Kidney tubule cell (primary cell): ENCODE data around the gene RASAL2.
"Not testable (repeated sequence)": the region's sequence is repeated elsewhere in the genome, so short reads cannot be mapped to it uniquely, and the experiment has no call there.

Experiments used
- DNase-seq: peaks from one replicate; pipeline ENCODE4 v3.0.0-alpha.2; 2018; ENCODE audit warnings: low spot score

The RASAL2 gene

DNA sequence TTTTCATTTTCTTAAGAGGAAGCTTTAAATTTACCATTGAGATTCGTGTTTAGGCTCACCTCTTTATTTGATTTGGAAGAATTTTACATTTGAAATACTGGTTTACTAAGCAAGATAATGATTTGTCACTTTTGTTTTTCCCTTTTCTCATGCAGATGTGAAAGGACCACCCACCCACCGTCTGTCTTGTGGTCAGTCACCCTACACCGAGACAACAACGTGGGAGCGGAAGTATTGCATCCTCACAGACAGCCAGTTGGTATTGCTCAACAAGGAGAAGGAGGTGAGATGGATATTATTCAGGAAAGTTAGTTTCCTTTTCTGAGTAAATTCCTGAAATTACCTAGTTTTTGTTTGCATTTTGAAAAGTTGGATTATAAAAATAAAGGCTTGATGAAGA is 189.5 kb downstream of the RASAL2 start:
- DNase-seq, result no peak

DNA sequence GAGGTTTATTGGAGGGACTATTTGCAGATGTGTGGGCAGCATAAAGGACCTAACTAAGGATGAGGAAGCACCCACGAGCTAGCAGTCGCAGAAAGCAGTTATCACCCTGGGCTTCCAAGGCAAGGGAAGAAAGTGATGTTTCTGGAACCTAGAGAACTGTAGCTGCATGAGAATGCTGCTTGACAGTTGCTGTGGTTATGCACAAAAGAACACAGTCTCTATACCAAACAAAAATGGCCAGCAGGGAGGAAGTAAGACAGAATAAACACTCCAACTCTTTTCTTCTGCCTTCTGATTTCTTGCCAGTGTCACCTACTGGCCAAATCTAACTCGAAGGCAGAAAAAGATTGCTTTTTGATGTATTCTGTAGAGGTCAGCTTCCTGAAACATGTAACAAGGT is 190.2 kb downstream of the RASAL2 start:
- no peak for DNase-seq

DNA sequence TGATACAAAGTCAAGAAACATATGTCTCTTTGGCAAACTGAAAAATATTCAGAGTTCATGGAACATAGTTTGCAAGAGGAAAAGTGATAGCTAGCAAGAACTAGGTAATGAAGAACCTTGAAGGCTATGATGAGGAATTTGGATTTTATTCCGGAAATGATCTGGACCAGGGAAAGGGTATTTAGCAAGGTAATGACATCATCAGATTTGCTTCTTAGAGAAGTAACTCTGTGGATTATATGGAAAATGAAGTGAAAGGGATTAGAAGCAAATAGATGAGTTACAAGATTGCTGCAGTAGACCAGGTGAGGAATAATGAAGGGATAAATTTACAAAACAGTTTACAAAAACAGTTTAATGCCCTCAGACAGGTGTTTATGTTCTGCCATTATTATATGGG is 197.3 kb downstream of the RASAL2 start:
- DNase-seq, result no peak

DNA sequence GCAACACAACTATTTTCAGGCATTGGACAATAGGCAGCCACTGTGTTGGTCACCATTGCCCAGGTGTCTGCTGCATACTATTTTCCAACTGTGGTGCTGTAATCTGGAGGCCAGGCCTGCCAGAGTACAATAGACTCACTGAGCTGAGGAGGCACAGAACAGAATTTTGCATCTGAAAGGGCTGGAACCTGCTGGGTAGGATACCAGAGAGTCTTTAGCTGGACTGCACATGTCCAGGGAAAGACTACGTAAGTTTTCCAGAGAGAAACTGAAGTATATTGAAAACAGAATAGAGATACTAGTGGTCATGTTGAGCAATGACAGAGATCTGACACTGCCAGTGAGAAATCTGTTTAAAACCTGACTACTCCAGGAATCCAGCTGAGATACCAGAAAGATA is 200.8 kb downstream of the RASAL2 start:
- no peak for DNase-seq

DNA sequence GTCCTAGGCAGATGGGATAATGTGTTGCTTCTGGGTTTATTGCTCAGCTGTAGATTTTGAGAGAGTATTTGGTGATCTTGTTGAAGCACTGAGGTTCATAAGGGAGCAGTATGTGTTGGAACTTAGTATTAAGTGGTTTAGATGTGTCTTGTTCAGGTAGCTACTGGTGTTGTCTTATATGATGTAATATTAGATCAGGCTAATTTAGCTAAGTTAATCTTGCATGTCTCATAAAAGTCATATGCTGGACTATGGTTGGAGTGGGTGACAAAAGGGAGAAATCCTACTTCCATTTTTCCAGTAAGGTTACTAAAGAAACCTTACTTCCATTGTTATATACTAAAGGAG is 206.4 kb downstream of the RASAL2 start:
- no peak for DNase-seq

DNA sequence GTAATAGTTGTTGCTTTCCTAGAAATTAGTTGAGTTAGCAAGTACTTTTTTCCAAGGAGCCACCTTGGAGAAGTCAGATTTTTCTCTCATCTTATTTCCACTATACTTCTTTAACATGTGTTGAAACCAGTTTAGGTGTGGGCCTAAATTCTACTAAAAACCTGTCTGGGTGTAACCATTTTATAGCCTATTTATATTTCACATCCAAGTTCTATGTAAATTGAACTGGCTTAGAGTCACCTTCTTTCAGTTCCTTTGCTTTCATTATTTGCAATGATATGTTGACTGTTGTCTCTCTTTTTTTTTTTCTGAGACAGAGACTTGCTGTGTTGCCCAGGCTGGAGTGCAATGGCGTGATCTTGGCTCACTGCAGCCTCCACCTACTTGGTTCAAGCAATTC is 207.2 kb downstream of the RASAL2 start:
- DNase-seq, result no peak

DNA sequence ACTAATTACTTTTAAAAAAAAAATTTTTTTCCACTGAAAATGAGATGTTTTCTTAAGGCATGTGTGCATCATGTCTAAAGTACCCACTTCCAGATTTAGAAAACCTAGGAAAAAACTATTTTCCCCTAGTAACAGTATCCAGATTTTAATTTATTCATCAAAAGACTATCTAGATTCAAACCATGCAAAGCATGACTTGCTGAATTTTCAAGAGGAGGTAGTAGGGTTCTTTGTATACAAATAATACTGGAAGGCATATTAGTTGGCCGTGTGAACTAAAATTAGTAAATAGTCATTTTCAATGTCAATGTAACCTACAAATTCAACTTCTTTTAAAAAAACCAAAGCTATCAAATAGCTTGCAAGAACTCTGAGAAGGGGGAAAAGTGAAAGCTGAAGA is 213.4 kb downstream of the RASAL2 start:
- no peak for DNase-seq

DNA sequence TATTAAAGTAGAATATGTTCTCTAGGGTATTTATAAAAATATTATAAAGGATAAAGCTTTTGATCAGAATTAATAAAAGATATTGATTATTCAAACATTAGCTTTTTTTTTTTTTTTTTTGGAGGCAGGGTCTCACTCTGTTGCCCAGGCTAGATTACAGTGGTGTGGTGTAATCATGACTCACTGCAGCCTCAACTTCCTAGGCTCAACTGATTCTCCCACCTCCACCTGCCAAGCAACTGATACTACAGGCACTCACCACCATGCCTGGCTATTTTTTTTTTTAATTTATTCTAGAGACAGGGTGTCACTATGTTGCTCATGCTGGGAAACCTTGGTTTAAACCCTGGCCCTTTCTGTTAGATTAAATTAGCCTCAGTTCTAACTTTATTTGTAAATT is 214.5 kb downstream of the RASAL2 start:
- DNase-seq, result peak; percentile 63

DNA sequence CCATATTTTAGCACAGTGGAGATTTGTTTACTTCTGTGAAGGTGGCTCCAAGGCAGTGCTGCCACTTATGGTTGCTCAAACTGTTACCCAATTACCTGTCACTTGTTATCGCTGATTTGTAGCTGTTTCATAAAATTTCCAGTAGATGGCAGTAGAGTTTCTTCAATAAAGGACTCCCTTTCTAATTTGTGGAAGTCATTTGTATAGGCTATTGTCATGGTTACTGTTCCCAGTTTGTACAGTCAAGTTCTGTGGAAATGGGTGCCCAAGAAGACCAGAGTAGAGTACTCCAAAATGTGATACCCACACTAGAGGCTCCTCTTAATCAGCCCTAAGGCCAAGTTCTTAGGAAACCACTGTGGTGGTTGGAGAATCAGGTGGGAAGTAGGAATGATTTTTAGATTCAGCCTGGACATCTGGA is 216.8 kb downstream of the RASAL2 start:
- peak; percentile 87 for DNase-seq

DNA sequence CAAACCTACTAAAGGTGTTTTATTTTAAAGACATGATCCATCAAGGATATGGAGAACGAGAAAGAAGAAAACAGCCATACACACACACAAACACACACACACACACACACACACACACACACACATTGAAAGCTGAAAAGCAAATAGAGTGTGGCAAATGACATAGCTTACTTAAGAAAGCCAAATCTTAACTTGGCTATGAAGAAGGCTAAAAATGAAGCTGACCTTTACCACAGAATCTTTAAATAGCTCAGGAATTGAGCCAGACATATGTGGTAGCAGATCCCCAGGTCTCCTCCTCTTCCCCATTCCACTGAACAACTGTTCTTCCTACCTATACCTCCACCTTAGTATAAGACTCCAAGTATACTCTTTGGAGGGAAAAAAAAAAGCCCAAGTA is 217.3 kb downstream of the RASAL2 start:
- DNase-seq, result no peak

DNA sequence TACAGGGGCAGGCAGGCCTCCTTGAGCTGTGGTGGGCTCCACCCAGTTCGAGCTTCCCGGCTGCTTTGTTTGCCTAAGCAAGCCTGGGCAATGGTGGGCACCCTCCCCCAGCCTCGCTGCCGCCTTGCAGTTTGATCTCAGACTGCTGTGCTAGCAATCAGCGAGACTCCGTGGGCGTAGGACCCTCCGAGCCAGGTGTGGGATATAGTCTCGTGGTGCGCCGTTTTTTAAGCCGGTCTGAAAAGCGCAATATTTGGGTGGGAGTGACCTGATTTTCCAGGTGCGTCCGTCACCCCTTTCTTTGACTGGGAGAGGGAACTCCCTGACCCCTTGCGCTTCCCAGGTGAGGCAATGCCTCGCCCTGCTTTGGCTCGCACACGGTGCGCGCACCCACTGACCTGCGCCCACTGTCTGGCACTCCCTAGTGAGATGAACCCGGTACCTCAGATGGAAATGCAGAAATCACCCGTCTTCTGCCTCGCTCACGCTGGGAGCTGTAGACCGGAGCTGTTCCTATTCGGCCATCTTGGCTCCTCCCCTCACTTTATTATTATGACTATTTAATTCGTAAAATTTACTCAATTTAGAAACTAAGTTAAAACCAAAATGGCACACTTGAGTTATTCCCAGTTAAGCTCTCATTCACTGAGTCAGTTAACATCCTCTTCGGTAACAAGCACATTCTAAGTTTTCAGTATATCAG is 226.5 kb downstream of the RASAL2 start:
- not testable (repeated sequence) for DNase-seq

DNA sequence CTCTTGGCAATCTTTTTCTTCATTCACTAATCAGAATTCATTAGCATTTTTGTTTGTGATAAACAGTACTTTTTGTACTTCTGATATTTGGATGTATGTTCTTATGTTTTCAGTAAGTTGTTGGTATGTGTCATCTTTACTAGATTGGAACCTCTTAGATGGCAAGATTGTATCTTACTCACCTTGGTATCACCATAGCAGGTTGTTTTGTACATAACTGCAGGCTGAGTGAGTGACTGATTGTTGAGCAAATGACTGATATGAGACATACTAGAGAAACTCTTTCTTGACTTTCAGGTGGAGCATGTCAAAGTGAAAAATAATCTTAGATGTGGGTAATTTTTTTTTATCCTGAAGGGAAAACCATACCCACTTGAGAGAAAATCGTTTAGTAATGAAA is 229.2 kb downstream of the RASAL2 start:
- peak; percentile 75 for DNase-seq

DNA sequence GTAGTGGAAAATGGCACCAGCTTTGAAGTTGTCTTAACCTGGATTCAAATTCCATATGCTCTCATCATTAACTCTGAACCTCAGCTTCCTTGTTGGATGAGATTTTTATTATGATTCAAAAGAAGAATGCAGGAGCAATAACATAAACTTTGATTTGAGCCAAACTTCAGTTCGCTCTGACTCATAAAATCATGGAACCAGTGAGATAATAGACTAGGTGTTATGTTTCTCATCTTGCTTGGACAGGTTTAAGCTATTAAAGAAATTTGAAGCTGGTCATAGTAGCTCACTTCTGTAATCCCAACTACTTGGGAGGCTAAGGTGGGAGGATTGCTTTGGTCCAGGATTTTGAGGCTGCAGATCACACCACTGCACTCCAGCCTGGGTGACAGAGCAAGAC is 230.1 kb downstream of the RASAL2 start:
- peak; percentile 53 for DNase-seq

DNA sequence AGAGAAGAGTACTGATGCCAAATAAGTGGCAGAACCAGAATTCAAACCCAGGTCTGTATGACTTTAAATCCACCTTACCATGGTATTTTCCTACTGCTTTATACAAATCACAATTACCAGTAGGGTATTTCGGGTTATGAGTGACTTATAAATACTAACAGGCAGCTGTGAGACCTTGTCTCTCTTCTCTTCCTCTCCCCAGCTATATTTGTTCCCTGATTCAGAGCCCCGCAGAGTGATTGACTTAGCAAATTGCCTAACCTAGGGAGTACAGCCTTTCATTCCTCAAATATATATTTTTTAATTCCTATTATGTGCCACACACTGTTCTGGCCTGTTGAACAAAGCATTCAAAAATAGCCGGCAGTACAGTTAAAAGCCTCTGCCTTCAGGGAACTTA is 234.8 kb downstream of the RASAL2 start:
- peak; percentile 47 for DNase-seq

DNA sequence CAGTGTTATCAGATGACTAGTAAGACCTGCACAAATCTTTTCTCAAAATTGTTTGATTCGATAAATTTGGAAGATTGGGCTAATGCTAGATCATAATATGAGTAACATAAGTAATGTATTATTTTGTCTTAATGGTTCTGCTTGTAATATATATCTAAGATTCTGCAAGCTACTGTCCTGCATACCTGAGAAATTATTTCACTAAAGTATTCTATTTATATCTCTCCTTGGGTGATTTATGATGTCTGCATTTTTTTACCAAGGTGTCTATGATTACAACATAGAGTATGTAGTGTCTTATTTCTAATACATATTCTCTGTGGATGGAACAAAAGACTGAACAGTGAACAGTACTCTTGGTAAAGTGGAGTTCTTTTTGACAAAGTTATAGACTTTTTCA is 236.2 kb downstream of the RASAL2 start:
- peak; percentile 60 for DNase-seq

DNA sequence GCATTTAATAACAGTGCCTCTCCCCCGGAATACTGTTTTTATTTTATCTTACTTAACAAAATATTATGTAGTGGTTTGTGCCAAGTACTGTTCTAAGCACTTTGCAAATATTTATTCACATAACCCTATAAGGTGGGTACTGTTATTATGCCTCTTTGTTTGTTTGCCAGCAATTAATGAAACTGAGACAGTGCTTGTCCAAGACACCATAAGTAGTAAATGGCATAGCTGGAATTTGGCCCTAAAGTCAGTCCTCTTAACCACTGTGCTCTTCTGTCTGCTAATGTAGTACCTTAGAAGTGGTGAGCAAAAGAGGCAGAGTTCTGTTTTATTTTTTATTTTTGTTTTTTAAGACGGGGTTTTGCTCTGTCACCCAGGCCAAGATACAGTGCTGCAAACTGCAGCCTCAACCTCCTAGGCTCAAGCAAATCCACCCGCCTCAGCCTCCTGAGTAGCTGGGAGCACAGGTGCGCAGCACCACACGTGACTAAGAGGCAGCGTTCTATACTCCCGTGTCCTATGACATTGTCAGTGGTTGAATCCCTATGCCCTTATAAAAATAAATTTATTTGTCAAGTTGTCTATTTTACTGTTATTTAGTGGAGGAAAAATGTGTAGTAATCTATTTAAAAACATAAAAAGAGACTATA is 237.1 kb downstream of the RASAL2 start:
- no peak for DNase-seq

DNA sequence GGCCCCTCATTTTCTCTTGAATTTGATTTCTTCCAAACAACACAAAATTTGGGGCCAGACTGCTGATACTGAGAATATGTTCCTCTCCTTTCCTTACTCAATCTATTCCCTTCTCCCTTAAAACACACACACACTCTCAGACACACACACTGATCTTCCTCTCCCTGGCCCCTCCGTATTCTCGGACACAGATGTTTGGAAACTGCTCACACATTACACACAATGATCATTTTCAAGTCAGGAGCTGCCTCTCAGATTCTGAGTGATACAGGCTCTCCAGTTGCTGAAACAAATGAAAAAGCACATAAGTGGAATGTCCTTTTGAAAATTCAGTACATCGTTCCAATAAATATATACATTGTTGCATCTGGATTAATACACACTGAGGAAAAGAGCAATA is 241.5 kb downstream of the RASAL2 start:
- DNase-seq, result no peak

DNA sequence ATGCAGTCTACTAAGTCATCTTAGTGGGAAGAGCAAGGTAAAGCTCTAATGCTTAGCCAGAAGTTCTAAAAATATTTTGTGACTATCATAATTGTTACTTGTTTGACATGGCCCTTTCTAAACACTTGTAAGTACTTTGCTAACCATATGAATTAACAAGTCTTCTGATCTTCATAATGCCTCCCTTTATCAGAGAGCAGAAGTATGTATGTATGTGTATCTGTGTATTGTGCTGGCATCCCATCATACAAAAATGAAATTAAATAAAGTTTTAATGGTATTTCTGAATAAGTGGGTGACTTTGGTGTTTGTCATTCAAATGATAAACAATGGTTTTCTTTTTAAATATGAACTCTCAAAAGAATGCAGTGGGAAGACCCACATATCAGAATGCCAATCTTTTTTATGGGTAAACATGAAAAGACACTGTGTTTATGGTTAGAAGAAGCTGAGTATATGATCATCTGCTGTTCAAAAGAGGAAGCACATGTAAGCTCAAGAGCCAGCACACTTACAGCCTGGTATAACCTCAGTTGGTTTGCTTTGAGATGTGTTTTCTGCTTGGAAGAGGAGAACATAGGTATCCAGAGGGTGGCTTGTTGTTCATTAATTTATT is 243.3 kb downstream of the RASAL2 start:
- no peak for DNase-seq

DNA sequence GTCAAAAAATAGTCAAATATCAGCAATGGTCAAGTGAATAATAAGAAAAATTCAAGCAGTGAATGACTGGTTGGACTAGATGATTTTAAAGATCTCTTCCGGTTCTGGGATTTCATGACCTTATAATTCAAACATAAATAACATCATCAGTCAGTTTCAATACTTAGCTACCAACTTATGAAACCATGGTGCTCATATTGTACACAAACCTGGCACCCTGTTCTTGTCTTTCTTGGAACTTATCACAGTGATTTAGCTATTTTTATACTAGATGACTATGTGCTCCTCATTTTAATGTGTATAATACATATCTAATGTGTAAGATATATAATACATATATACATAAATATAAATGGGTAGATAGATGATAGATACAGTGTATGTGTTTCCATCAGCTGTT is 245.9 kb downstream of the RASAL2 start:
- DNase-seq, result no peak

DNA sequence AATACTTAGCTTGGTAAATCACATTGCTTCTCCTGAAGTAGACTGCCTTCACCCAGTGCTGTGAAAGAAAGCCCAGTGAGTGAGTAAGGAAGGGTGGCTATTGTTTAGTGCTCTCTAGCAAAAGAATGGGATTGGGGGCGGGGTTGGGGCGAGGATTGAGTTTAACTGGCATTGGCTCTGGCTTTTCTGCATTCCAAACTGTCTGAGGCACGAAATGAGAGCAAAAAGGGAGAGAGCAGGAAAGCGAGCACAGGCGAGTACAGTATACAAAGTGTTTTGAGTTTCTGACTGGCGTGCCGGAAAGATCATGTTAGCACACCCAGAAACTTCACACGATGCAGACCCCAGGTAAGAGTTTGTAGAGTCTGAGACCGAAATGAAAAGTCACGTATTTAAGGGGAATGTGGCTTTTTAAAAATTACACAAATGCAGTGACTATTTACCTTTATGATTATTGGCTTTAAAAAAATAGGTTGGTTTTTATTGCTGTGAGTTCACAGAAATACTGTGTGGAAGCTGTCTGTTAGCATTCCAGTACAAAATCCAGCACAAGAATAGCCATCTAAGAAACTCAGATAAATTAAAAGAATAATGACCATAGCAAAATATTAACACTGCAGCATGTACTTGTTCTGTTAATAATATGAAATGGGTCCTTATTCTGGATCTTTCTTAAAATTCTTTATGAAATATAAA is 247.5 kb downstream of the RASAL2 start:
- DNase-seq, result peak; percentile 91

DNA sequence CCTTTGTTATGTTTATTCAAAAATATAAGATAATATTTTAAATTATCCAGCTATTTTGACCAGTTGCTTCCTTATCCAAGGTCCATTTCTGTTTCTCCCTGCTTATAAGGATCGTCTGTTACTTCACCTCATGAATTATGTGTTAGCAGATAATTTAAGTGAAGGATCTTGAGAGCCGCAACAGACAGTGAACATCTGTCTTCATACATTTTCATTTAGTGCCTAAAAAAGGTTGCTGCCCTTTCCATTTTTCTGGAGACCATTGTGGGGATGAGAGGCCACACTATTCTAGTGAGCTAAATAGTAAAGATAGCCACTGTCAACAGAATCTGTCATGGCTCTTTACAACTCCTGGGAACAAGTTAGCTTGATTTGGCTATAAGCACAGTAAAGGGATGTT is 248.8 kb downstream of the RASAL2 start:
- DNase-seq, result no peak

DNA sequence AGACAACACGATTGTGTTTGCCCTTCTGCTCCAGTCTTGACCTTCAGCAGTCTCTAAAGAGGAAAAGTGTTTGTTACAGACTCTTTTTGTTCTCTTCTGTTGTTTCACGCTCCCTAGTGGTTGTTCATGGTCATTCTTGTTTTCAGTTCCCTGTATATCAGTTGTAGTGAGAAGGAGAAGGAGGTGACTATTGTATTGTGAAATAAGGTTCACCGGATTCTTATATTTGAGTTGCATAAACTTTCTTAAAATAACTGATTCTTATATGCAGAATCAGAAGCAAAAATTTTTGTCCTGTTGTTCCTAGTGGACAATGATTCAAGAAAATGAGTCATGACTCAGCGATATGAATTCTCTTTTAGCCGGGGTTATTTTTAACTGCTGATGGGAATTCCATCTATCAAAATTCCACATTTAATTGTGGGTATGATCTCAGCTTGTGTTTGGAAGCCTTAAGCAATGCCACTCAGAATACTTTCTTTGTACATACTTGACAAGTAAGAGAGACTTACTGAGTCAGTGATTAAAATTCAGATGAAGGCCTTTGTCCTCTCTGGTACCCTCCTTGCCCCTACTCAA is 250.7 kb downstream of the RASAL2 start:
- peak; percentile 86 for DNase-seq

DNA sequence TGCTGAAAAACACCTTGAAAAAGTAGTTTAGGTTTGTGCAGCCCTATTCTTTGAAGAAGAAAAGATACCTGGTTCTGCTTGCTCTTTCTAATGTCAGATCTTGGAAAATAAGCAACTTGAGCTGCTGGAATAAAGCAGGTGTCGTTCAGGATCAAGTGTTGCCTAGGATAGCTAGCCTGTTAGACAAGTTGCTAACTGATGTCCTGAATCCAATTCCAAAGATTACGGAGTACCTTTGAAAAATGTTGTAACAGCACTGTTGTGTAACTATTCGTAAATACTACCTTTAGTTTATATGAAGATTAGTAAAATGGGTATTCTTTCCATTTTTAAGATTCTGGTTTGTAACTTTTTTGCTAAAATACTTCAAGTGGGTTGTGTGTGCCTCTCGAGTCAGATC is 251.3 kb downstream of the RASAL2 start:
- no peak for DNase-seq
